Measurements from ENCODE around the gene NR6A1.

GRCh38 chr9:124517600-124517999 is 253.5 kb downstream of the NR6A1 start:
- TF ChIP-seq POLR2A (IDR thresholded peaks at IDR 0.05; ENCODE audit: low read depth, low read length) (no peak), POLR2AphosphoS5 (IDR thresholded peaks at IDR 0.05; ENCODE audit: low read depth, low read length) (no peak), TAF1 (IDR thresholded peaks at IDR 0.05; ENCODE audit: borderline replicate concordance, low read depth, low read length) (no peak)

Measured in GM12892 (cell line).